SK-N-MC (cell line): ENCODE data around the gene ADGRA1.
"Not testable (repeated sequence)": the region's sequence is repeated elsewhere in the genome, so short reads cannot be mapped to it uniquely, and the experiment has no call there.

ENCODE experiments used
- DNase-seq: peaks from one replicate; pipeline ENCODE4 v3.0.0-alpha.2; 2011; ENCODE audit warnings: low read depth, low spot score
- H3K27ac ChIP-seq: fragments of 200-600 bp; sonication (generic); 2 replicates; pipeline ENCODE4 v1.5.1; 2016; ENCODE audit warnings: mixed run types
- H3K36me3 ChIP-seq: fragments of 200-600 bp; sonication (generic); 2 replicates; pipeline ENCODE4 v1.6.1; 2017; ENCODE audit warnings: antibody characterized with exemption, low read length, mixed read lengths; ENCODE audit not compliant: insufficient read depth
- H3K4me3 ChIP-seq: fragments of 200-600 bp; sonication (generic); 2 replicates; pipeline ENCODE4 v1.5.1; 2016
- H3K9ac ChIP-seq: fragments of 200-600 bp; sonication (generic); 2 replicates; pipeline ENCODE4 v1.8.0; 2017; ENCODE audit warnings: mixed run types, mixed read lengths; ENCODE audit not compliant: insufficient read length
- H3K9me3 ChIP-seq: fragments of 200-600 bp; sonication (generic); 2 replicates; pipeline ENCODE4 v1.6.1; 2017; ENCODE audit warnings: low read depth, mild to moderate bottlenecking, antibody characterized with exemption, low read length, moderate library complexity, mixed read lengths
- EZH2 ChIP-seq: fragments of 200-600 bp; sonication (generic); IDR thresholded peaks from one replicate; pipeline ENCODE4 v1.6.1; 2017; ENCODE audit warnings: antibody characterized with exemption
- FOXP2 ChIP-seq: optimal IDR thresholded peaks from 2 replicates; pipeline ENCODE3; 2011; ENCODE audit warnings: mild to moderate bottlenecking, moderate library complexity; ENCODE audit not compliant: insufficient read depth; ENCODE audit errors: extremely low read length, control extremely low read depth
- POLR2AphosphoS5 ChIP-seq: IDR thresholded peaks from 2 replicates; pipeline ENCODE4 v1.6.1; 2012; ENCODE audit warnings: mild to moderate bottlenecking, low read depth, low read length, borderline replicate concordance

Gene ADGRA1

GRCh38 chr10:133105686-133106390 is 18.1 kb downstream of the ADGRA1 start:
- H3K4me3 ChIP-seq, result no peak overlapping the region
- no peak for TF ChIP-seq POLR2AphosphoS5
- no peak for TF ChIP-seq EZH2
- TF ChIP-seq FOXP2, result no peak
- no peak overlapping the region for H3K27ac ChIP-seq
- no peak overlapping the region for H3K9ac ChIP-seq
- H3K36me3 ChIP-seq, result no peaks in the 10 kb centered on the region
- DNase-seq, result no peak
- H3K9me3 ChIP-seq, result no peaks in the 10 kb centered on the region

- H3K9ac ChIP-seq, result no peak overlapping the region
- TF ChIP-seq FOXP2, result no peak
- TF ChIP-seq POLR2AphosphoS5, result no peak
- H3K4me3 ChIP-seq, result no peak overlapping the region
- H3K36me3 ChIP-seq, result no peaks in the 10 kb centered on the region
- no peaks in the 10 kb centered on the region for H3K9me3 ChIP-seq
- no peak for DNase-seq
- H3K27ac ChIP-seq, result no peak overlapping the region
Observed at GRCh38 chr10:133106516-133106915, 18.8 kb downstream of the ADGRA1 start.

- Histone ChIP-seq H3K36me3 (no peaks in the 10 kb centered on the region), H3K9ac (no peak overlapping the region), H3K9me3 (no peaks in the 10 kb centered on the region), H3K27ac (no peak overlapping the region), H3K4me3 (no peak overlapping the region)
- TF ChIP-seq POLR2AphosphoS5, result no peak
- no peak for TF ChIP-seq EZH2
- no peak for TF ChIP-seq FOXP2
- no peak for DNase-seq
Observed at GRCh38 chr10:133107442-133107841, 19.7 kb downstream of the ADGRA1 start.

GRCh38 chr10:133109711-133110110 is 22.0 kb downstream of the ADGRA1 start:
- Histone ChIP-seq H3K36me3 (no peaks in the 10 kb centered on the region), H3K4me3 (no peak overlapping the region), H3K9ac (no peak overlapping the region), H3K27ac (no peak overlapping the region), H3K9me3 (no peaks in the 10 kb centered on the region)
- TF ChIP-seq FOXP2 (no peak), EZH2 (no peak), POLR2AphosphoS5 (no peak)
- no peak for DNase-seq

GRCh38 chr10:133110133-133110532 is 22.4 kb downstream of the ADGRA1 start:
- H3K9me3 ChIP-seq, result no peaks in the 10 kb centered on the region
- TF ChIP-seq FOXP2 (no peak), EZH2 (no peak)

GRCh38 chr10:133110609-133111275 is 23.0 kb downstream of the ADGRA1 start:
- no peaks in the 10 kb centered on the region for H3K9me3 ChIP-seq
- H3K4me3 ChIP-seq, result no peak overlapping the region
- DNase-seq, result no peak
- no peak for TF ChIP-seq EZH2
- TF ChIP-seq POLR2AphosphoS5, result no peak
- no peak for TF ChIP-seq FOXP2
- no peak overlapping the region for H3K9ac ChIP-seq
- H3K27ac ChIP-seq, result no peak overlapping the region
- no peaks in the 10 kb centered on the region for H3K36me3 ChIP-seq

More at GRCh38 chr10:133110133-133110532, 22.4 kb downstream of the ADGRA1 start:
- no peaks in the 10 kb centered on the region for H3K36me3 ChIP-seq
- DNase-seq, result no peak
- no peak overlapping the region for H3K4me3 ChIP-seq
- no peak overlapping the region for H3K27ac ChIP-seq
- no peak overlapping the region for H3K9ac ChIP-seq

GRCh38 chr10:133111640-133112039 is 23.9 kb downstream of the ADGRA1 start:
- not testable (repeated sequence) for H3K9ac ChIP-seq, H3K27ac ChIP-seq, H3K36me3 ChIP-seq, H3K4me3 ChIP-seq, H3K9me3 ChIP-seq, DNase-seq

- Histone ChIP-seq H3K4me3 (no peak overlapping the region), H3K9ac (no peak overlapping the region), H3K9me3 (no peaks in the 10 kb centered on the region), H3K27ac (no peak overlapping the region), H3K36me3 (no peaks in the 10 kb centered on the region)
- no peak for DNase-seq
- TF ChIP-seq EZH2 (no peak), FOXP2 (no peak), POLR2AphosphoS5 (no peak)
Observed at GRCh38 chr10:133113146-133113830, 25.6 kb downstream of the ADGRA1 start.
